GM23338 (cell line): ENCODE measurements around the gene APAF1. TPM values are rescaled to one million over a fixed set of nuclear protein-coding genes. Genes with fewer than 3 reads are reported as not detected.

Experiments used
- ATAC-seq: fragments of 200-7000 bp; cut with Tn5 transposase; 3 replicates; pipeline ENCODE4 v1.9.1; 2020
- DNase-seq: peaks from one replicate; pipeline ENCODE4 v3.0.0-alpha.2; 2015; ENCODE audit warnings: low spot score
- H2AFZ ChIP-seq: fragments of 200-600 bp; sonication (generic); 2 replicates; pipeline ENCODE4 v1.8.0; 2016; ENCODE audit warnings: antibody characterized with exemption, mild to moderate bottlenecking, moderate library complexity
- H3F3A ChIP-seq: fragments of 200-600 bp; sonication (generic); replicated peaks from 2 replicates; pipeline ENCODE4 v1.8.0; 2017; ENCODE audit warnings: antibody characterized with exemption, mixed run types, low read depth
- H3K27ac ChIP-seq: fragments of 200-600 bp; sonication (generic); 2 replicates; pipeline ENCODE4 v1.6.1; 2016; ENCODE audit warnings: low read depth
- H3K27me3 ChIP-seq: fragments of 200-600 bp; sonication (generic); 2 replicates; pipeline ENCODE4 v1.8.0; 2016; ENCODE audit warnings: mild to moderate bottlenecking, mixed run types, moderate library complexity; ENCODE audit not compliant: insufficient read depth
- H3K36me3 ChIP-seq: fragments of 200-600 bp; sonication (generic); 2 replicates; pipeline ENCODE4 v1.8.0; 2016; ENCODE audit warnings: mild to moderate bottlenecking; ENCODE audit not compliant: insufficient read depth
- H3K4me1 ChIP-seq: fragments of 200-600 bp; sonication (generic); 2 replicates; pipeline ENCODE4 v1.8.0; 2016; ENCODE audit warnings: mild to moderate bottlenecking, moderate library complexity; ENCODE audit not compliant: insufficient read depth
- H3K4me2 ChIP-seq: fragments of 200-600 bp; sonication (generic); 2 replicates; pipeline ENCODE4 v1.7.1; 2017; ENCODE audit warnings: mixed run types
- H3K4me3 ChIP-seq: fragments of 200-600 bp; sonication (generic); 2 replicates; pipeline ENCODE4 v1.6.1; 2016; ENCODE audit warnings: mixed run types
- H3K79me2 ChIP-seq: fragments of 200-600 bp; sonication (generic); replicated peaks from 2 replicates; pipeline ENCODE4 v1.8.0; 2017; ENCODE audit warnings: mild to moderate bottlenecking; ENCODE audit not compliant: insufficient read depth
- H3K9me2 ChIP-seq: fragments of 200-600 bp; sonication (generic); 2 replicates; pipeline ENCODE4 v1.8.0; 2017; ENCODE audit not compliant: insufficient read depth
- H4K20me1 ChIP-seq: fragments of 200-600 bp; sonication (generic); replicated peaks from 2 replicates; pipeline ENCODE4 v1.8.0; 2017; ENCODE audit warnings: mild to moderate bottlenecking; ENCODE audit not compliant: insufficient read depth
- H3K27ac Mint-ChIP-seq: 2 replicates; pipeline ENCODE4 v1.8.0; 2020; ENCODE audit warnings: inconsistent platforms, mild to moderate bottlenecking, moderate library complexity, mixed read lengths
- H3K27me3 Mint-ChIP-seq: 3 replicates; pipeline ENCODE4 v1.8.0; 2022; ENCODE audit warnings: low read depth, mild to moderate bottlenecking, moderate library complexity, mixed read lengths, inconsistent platforms; ENCODE audit not compliant: insufficient read depth, poor library complexity
- H3K36me3 Mint-ChIP-seq: 3 replicates; pipeline ENCODE4 v1.8.0; 2021; ENCODE audit warnings: low read depth, mild to moderate bottlenecking, inconsistent platforms, moderate library complexity, mixed read lengths
- H3K4me1 Mint-ChIP-seq: 3 replicates; pipeline ENCODE4 v1.8.0; 2020; ENCODE audit warnings: mild to moderate bottlenecking, inconsistent platforms, mixed read lengths
- H3K4me3 Mint-ChIP-seq: 3 replicates; pipeline ENCODE4 v1.8.0; 2021; ENCODE audit warnings: moderate library complexity, mild to moderate bottlenecking, inconsistent platforms, mixed read lengths
- H3K9me3 Mint-ChIP-seq: 3 replicates; pipeline ENCODE4 v1.8.0; 2020; ENCODE audit warnings: moderate library complexity, mild to moderate bottlenecking, inconsistent platforms, mixed read lengths
- CREB1 ChIP-seq: fragments of 250-450 bp; sonication (Bioruptor Pico); IDR thresholded peaks from 2 replicates; pipeline ENCODE4 v1.5.0; 2020; ENCODE audit warnings: low read depth, mild to moderate bottlenecking, moderate library complexity
- ETS1 ChIP-seq: IDR thresholded peaks from 2 replicates; pipeline ENCODE4 v1.6.1; 2016; ENCODE audit warnings: antibody characterized with exemption
- EZH2 ChIP-seq: fragments of 200-600 bp; sonication (generic); IDR thresholded peaks from one replicate; pipeline ENCODE4 v1.8.0; 2017; ENCODE audit warnings: antibody characterized with exemption, mild to moderate bottlenecking, low read depth; ENCODE audit not compliant: unreplicated experiment
- JUNB ChIP-seq: IDR thresholded peaks from one replicate; pipeline ENCODE4 v1.6.1; 2016; ENCODE audit warnings: antibody characterized with exemption; ENCODE audit not compliant: unreplicated experiment
- STAT1 ChIP-seq: IDR thresholded peaks from one replicate; pipeline ENCODE4 v1.6.1; 2016; ENCODE audit warnings: antibody characterized with exemption; ENCODE audit not compliant: unreplicated experiment
- ZNF114 ChIP-seq: fragments of 250-450 bp; sonication (Bioruptor Pico); IDR thresholded peaks from 2 replicates; pipeline ENCODE4 v1.5.0; 2020; ENCODE audit warnings: mild to moderate bottlenecking, moderate library complexity
- ZNF331 ChIP-seq: fragments of 250-450 bp; sonication (Bioruptor Pico); IDR thresholded peaks from 2 replicates; pipeline ENCODE4 v1.5.0; 2020; ENCODE audit warnings: low read depth, mild to moderate bottlenecking, moderate library complexity
- ZNF462 ChIP-seq: fragments of 250-450 bp; sonication (Bioruptor Pico); IDR thresholded peaks from 2 replicates; pipeline ENCODE4 v1.5.0; 2020; ENCODE audit warnings: mild to moderate bottlenecking, moderate library complexity
- polyA plus RNA-seq: library from polyadenylated mRNA; unstranded; fragments of >200 nt; fragmentation: Nextera tagmentation; extraction: Ambion mirVana; gene quantifications from 2 replicates; pipeline ENCODE4 v1.2.1, GENCODE V29; 2016
- total RNA-seq: library from RNA; depleted of rRNA; stranded (reverse); fragments of >200 nt; shearing (Covaris generic); gene quantifications from 2 replicates; pipeline ENCODE4 v1.2.3, GENCODE V29; 2014
- TF ChIP-seq, protein P1 (sequence below): IDR thresholded peaks from one replicate; pipeline ENCODE4 v1.6.1; 2018; ENCODE audit warnings: antibody characterized with exemption; ENCODE audit not compliant: unreplicated experiment
- TF ChIP-seq, protein P2 (sequence below), 2 experiments: fragments of 200-600 bp in 1 of 2; sonication (generic) in 1 of 2; conservative IDR thresholded peaks; 2 replicates each; pipeline versions ENCODE4 v1.5.1 to v1.6.1; 2016 to 2017; ENCODE audit warnings: antibody characterized with exemption in 2 of 2, low read depth in 2 of 2, mild to moderate bottlenecking in 2 of 2, moderate library complexity in 1 of 2

The APAF1 gene
- total and polyA plus RNA-seq, 2 experiments from 2014 or later: 12.0 to 31.2 TPM

DNA sequence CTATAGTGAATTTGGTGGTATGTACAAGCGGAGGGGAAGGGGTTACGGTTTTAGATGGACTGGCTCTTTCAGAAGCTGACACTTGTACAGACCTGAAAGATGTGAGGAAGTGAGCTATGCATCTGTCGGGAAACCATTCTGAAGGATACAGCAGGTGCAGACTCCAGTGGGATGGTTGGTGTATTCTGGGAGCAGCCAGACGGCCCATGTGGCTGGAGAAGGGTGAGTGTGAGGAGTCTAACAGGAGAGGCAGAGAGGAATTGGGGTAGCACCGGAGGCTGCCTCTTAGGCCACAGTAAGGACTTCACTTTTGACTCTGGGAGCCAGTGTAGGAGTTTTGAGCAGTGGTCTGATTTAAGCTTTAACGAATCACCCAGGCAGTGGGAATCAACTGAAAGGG is 90.7 kb downstream of the APAF1 start:
- Mint-ChIP-seq H3K27ac (no peak overlapping the region), H3K9me3 (no peaks in the 10 kb centered on the region), H3K4me1 (peaks cover 4% of the 10 kb centered on the region), H3K36me3 (no peaks in the 10 kb centered on the region), H3K27me3 (peaks cover 5% of the 10 kb centered on the region), H3K4me3 (no peak overlapping the region)
- Histone ChIP-seq H3K79me2 (no peaks in the 10 kb centered on the region), H3K4me2 (no peak overlapping the region), H3K4me1 (no peaks in the 10 kb centered on the region), H3K27me3 (no peaks in the 10 kb centered on the region), H3K4me3 (no peak overlapping the region), H4K20me1 (no peaks in the 10 kb centered on the region), H3K36me3 (no peaks in the 10 kb centered on the region), H3F3A (no peaks in the 10 kb centered on the region), H2AFZ (no peak overlapping the region), H3K9me2 (no peaks in the 10 kb centered on the region), H3K27ac (no peak overlapping the region)
- ATAC-seq: no peak
- no peak for DNase-seq
- TF ChIP-seq ETS1 (no peak), JUNB (no peak), ZNF114 (CRISPR knock-in tag) (no peak), CREB1 (no peak), ZNF331 (no peak), ZNF462 (CRISPR knock-in tag) (no peak), EZH2 (no peak), STAT1 (no peak)
- TF ChIP-seq, protein P1, sequence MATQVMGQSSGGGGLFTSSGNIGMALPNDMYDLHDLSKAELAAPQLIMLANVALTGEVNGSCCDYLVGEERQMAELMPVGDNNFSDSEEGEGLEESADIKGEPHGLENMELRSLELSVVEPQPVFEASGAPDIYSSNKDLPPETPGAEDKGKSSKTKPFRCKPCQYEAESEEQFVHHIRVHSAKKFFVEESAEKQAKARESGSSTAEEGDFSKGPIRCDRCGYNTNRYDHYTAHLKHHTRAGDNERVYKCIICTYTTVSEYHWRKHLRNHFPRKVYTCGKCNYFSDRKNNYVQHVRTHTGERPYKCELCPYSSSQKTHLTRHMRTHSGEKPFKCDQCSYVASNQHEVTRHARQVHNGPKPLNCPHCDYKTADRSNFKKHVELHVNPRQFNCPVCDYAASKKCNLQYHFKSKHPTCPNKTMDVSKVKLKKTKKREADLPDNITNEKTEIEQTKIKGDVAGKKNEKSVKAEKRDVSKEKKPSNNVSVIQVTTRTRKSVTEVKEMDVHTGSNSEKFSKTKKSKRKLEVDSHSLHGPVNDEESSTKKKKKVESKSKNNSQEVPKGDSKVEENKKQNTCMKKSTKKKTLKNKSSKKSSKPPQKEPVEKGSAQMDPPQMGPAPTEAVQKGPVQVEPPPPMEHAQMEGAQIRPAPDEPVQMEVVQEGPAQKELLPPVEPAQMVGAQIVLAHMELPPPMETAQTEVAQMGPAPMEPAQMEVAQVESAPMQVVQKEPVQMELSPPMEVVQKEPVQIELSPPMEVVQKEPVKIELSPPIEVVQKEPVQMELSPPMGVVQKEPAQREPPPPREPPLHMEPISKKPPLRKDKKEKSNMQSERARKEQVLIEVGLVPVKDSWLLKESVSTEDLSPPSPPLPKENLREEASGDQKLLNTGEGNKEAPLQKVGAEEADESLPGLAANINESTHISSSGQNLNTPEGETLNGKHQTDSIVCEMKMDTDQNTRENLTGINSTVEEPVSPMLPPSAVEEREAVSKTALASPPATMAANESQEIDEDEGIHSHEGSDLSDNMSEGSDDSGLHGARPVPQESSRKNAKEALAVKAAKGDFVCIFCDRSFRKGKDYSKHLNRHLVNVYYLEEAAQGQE: no peak
- TF ChIP-seq, protein P2, sequence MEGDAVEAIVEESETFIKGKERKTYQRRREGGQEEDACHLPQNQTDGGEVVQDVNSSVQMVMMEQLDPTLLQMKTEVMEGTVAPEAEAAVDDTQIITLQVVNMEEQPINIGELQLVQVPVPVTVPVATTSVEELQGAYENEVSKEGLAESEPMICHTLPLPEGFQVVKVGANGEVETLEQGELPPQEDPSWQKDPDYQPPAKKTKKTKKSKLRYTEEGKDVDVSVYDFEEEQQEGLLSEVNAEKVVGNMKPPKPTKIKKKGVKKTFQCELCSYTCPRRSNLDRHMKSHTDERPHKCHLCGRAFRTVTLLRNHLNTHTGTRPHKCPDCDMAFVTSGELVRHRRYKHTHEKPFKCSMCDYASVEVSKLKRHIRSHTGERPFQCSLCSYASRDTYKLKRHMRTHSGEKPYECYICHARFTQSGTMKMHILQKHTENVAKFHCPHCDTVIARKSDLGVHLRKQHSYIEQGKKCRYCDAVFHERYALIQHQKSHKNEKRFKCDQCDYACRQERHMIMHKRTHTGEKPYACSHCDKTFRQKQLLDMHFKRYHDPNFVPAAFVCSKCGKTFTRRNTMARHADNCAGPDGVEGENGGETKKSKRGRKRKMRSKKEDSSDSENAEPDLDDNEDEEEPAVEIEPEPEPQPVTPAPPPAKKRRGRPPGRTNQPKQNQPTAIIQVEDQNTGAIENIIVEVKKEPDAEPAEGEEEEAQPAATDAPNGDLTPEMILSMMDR (conservative IDR thresholded peaks at IDR 0.05; ENCODE audit: low read depth in 2 of 2): no peak
